Measurements from ENCODE around the gene HPS1.

- TF ChIP-seq, protein P1, sequence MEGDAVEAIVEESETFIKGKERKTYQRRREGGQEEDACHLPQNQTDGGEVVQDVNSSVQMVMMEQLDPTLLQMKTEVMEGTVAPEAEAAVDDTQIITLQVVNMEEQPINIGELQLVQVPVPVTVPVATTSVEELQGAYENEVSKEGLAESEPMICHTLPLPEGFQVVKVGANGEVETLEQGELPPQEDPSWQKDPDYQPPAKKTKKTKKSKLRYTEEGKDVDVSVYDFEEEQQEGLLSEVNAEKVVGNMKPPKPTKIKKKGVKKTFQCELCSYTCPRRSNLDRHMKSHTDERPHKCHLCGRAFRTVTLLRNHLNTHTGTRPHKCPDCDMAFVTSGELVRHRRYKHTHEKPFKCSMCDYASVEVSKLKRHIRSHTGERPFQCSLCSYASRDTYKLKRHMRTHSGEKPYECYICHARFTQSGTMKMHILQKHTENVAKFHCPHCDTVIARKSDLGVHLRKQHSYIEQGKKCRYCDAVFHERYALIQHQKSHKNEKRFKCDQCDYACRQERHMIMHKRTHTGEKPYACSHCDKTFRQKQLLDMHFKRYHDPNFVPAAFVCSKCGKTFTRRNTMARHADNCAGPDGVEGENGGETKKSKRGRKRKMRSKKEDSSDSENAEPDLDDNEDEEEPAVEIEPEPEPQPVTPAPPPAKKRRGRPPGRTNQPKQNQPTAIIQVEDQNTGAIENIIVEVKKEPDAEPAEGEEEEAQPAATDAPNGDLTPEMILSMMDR (IDR thresholded peaks at IDR 0.05 in 2 of 3, conservative IDR thresholded peaks at IDR 0.05 in 1 of 3; ENCODE audit: control insufficient read depth in 2 of 3, extremely low read depth in 1 of 3, insufficient read depth in 1 of 3, low read depth in 3 of 3, low read length in 3 of 3): no peak
- TF ChIP-seq TAF1 (IDR thresholded peaks at IDR 0.05; ENCODE audit: borderline replicate concordance, low read depth, low read length): no peak
- no peak for TF ChIP-seq CBX5 (IDR thresholded peaks at IDR 0.05; ENCODE audit: low read depth)
- no peak for TF ChIP-seq SIX5 (IDR thresholded peaks at IDR 0.05; ENCODE audit: low read depth, low read length, severe bottlenecking)
- no peak for TF ChIP-seq CBFB (IDR thresholded peaks at IDR 0.05; ENCODE audit: low read depth)
- TF ChIP-seq SUZ12 (IDR thresholded peaks at IDR 0.05; ENCODE audit: unreplicated experiment): no peak
- TF ChIP-seq, protein P2, sequence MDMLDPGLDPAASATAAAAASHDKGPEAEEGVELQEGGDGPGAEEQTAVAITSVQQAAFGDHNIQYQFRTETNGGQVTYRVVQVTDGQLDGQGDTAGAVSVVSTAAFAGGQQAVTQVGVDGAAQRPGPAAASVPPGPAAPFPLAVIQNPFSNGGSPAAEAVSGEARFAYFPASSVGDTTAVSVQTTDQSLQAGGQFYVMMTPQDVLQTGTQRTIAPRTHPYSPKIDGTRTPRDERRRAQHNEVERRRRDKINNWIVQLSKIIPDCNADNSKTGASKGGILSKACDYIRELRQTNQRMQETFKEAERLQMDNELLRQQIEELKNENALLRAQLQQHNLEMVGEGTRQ (IDR thresholded peaks at IDR 0.05; ENCODE audit: borderline replicate concordance, low read depth, low read length): no peak
- TF ChIP-seq TARDBP (IDR thresholded peaks at IDR 0.05; ENCODE audit: borderline replicate concordance): no peak
- no peak for TF ChIP-seq ZNF274 (IDR thresholded peaks at IDR 0.05; ENCODE audit: insufficient read depth, insufficient read length)
- TF ChIP-seq NR2C2 (IDR thresholded peaks at IDR 0.05; ENCODE audit: borderline replicate concordance, control insufficient read depth, insufficient read length, low read depth): no peak
- no peak for TF ChIP-seq ATF2 (IDR thresholded peaks at IDR 0.05; ENCODE audit: low read length)
These were observed 73.3 kb downstream of the HPS1 start for GRCh38 chr10:98373260-98374040.
